GM18861 (cell line): ENCODE data around the gene YEATS2.
"Not testable (repeated sequence)": the region's sequence is repeated elsewhere in the genome, so short reads cannot be mapped to it uniquely, and the experiment has no call there.

Source experiments
- ATAC-seq: cut with Tn5 transposase; IDR thresholded peaks from one replicate; pipeline ENCODE4 v1.9.1; 2021; ENCODE audit not compliant: unreplicated experiment

Gene YEATS2

DNA sequence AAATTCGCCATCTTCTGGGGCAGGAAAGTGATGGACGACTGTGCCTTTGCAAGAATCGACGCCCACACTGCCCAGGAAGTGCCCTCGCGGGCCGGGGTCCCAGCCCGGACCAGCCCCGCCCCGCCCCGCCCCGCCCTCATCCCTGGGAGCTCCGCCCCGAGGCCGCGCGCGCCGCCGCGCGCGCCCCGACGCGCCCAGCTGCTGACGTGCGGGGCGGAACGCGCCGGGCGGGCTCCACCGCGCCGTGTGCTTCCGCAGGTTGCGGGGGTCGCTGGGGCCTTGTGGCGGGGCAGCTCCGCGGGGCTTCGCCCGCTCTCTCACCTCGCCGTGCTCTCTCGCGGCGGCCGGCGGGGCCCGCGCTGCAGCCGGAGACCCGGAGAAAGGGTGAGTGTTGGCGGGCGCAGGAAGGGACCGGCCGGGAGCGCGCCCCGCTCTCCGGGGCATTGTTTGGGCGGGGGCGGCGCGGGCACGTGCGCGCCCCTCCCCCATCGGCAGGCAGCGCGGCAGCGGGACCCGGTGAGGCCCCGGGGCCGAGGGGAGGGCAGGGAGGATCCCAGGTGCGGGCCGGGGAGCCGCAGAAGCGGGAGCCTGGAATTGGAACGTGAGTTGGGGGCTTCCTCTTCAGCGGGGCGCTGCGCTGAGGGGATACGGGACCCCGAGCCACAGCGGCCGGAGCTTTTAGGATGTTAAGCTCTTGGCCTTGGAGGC, at the start of gene YEATS2:
Gene YEATS2, plus strand, starts transcription at position 188 of the 708 bp plus-strand sequence. CDS start 17,366 bp downstream, outside the sequence.
- peak; percentile 55 for ATAC-seq

DNA sequence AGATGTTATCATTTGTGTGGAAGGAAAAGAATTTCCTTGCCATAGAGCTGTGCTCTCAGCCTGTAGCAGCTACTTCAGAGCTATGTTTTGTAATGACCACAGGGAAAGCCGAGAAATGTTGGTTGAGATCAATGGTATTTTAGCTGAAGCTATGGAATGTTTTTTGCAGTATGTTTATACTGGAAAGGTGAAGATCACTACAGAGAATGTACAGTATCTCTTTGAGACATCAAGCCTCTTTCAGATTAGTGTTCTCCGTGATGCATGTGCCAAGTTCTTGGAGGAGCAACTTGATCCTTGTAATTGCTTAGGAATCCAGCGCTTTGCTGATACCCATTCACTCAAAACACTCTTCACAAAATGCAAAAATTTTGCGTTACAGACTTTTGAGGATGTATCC, 47.0 kb upstream of the YEATS2 start:
- no peak for ATAC-seq

DNA sequence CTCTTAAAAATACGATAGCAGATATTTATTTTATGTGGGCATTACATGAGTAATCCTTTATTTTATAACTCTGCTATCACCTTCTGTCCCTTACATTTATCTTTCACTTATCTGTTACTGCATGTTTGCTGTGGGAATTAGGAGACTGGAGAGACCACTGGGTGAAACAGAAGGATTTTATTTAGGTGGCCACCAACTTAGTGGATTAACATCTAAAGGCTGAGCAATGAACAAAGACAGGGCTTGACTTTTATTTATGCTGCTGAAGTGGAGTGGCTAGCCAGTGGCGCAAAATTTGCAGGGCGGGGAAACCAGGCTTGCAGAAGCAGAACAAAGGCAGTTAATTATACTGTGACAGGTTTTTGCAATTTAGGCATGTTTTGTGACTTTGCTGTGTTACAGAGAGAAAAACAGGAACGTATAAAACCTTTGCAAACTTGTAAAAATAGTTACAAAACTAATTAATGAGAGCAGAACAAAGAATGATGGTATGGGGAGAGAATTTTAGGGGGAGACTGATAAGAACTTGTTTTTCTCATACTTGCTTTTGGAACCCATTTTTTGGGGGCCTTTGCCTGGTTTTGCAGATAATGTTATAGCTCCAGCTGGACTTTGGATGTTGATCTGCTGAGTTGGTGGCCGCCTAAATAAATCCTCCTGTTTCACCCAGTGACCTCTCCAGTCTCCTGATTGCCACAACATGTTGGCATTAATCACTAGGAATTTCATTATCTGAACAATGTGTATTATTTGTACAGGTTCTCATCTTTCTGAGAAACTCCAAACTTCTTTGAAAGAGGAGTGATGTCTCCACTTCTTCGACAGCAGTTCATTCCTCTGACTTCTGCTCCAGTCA, 44.2 kb upstream of the YEATS2 start:
- no peak for ATAC-seq

DNA sequence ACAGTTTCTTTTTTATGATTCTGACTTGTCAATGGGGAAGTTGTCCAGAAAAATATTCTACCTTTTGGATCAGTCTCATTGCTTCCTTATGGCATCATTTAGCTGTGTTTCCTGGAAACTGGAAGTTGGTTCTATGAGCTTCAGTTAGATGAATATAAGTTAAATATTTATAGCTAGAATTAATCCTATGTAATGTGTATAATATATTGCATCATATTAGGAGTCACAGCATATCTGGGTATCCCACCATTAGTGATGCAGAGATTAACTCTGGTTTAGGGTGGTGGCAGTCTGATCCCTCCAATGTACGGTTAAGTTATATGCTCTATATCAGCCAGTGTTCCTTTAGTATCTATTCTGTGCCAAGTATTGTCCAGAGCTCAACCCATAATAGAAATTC, 42.9 kb upstream of the YEATS2 start:
- ATAC-seq, result no peak

DNA sequence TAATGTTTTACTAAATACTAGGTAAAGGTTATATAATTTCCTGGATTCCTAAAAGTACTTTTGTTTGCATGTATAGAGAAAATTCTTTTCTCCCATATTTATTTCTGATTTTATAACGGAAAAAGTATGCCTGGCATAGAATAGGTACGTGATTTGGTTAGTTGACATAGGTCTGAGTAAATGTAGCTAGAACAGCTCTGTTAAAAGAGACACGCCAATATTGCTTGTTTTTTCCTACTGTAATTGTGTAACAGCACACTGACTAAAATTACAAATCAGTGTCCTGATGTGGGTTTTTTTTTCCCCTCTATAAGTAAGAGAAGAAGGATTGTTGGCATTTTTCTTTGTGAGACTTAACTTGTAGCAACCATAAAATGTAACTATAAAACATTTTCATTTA, 35.5 kb upstream of the YEATS2 start:
- no peak for ATAC-seq

- no peak for ATAC-seq
These were observed 32.6 kb upstream of the YEATS2 start for GRCh38 chr3:183664913-183665381.

DNA sequence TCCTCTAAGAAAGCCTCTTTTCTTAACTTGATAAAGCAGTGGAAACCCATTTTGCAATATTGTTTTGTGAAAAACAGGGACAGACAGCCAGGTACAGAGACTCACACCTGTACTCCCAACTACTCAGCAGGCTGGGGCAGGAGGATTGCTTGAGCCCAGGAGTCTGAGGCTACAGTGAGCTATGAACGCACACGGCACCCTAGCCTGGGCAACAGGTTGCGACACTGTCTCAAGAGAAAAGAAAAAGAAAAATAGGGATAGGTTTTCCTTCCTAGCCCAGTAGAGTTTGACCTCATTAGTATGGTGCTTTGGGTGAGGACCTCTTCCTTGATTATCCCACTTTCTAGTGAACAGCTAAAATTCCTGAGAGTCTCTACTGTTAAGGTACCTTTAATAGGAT, 17.5 kb upstream of the YEATS2 start:
- ATAC-seq, result no peak

- ATAC-seq, result no peak
These were observed 9.9 kb upstream of the YEATS2 start for GRCh38 chr3:183687705-183688104.

- ATAC-seq, result no peak
These were observed 8.7 kb upstream of the YEATS2 start for GRCh38 chr3:183688874-183689273.

DNA sequence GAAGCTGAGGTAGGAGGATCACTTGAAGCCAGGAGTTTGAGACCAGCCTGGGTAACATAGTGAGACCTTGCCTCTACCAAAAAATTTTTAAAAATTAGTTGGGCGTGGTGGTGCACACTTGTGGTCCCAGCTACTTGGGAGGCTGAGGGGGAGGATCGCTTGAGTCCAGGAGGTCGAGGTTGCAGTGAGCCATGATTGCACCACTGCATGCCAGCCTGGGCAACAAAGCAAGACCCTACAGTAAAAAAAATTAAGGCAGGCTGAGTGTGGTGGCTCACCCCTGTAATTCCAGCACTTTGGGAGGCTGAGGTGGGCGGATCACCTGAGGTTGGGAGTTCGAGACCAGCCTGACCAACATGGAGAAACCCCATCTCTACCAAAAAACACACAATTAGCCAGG, 8.0 kb upstream of the YEATS2 start:
- ATAC-seq, result not testable (repeated sequence)

- ATAC-seq, result no peak
These were observed 7.1 kb upstream of the YEATS2 start for GRCh38 chr3:183690402-183690995.

DNA sequence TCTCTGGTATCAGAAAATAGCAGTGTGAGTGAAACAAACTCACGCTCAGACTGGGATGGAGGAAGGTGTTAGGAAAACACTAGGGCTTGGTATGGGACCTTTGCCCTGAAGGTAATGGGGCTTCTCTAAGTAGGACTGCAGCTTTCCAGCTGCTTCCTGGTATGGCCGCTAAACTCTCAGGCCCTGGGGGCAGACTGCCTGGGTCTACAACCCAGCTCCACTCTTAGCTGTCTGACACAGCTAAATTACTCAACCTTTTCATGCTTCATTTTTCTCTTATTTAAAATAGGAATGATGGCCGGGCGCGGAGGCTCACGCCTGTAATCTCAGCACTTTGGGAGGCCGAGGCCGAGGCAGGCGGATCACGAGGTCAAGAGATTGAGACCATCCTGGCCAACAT, 5.2 kb upstream of the YEATS2 start:
- ATAC-seq, result no peak

DNA sequence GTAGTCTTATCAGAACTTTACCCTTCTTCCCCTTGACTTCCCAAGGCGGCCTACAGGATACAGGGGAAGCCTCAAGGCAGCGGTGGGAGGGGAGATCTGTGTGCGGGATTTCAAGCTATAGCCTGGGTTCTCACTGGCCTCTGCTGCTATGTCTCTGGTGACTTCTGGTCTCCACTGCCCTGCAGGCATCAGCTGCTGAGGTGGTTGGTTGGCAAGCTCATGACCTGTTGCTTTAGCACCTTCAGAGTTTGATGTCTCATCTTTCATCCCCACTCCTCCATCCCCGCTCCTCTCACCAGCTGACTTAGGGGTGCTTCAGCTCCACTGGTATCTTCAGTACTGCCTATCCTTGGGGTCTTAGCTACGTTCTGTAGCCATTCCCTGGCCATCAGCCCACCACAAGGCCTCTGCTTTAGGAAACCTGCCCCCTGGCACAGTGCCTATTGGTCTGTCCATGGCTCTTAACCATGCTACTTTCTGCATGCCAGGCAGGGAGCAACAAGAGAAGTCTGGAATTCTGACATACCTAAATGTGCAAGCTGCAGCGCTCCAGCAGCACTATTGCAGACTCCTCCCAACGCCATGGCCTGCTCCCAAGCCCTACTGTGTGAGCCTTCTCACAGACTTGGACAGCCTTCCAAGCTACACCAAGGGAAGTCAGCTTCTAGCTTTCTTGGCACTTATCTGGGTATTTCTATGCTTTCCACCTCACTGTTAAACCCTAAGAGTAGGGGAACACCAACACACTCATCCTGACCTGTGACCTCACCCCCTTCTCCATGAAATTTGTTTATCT, 1.8 kb upstream of the YEATS2 start:
- ATAC-seq, result no peak

- ATAC-seq, result no peak
These were observed 431 bp upstream of the YEATS2 start for GRCh38 chr3:183697123-183697609.

GRCh38 chr3:183698318-183698751, 738 bp downstream of the YEATS2 start:
- peak; percentile 11 for ATAC-seq

DNA sequence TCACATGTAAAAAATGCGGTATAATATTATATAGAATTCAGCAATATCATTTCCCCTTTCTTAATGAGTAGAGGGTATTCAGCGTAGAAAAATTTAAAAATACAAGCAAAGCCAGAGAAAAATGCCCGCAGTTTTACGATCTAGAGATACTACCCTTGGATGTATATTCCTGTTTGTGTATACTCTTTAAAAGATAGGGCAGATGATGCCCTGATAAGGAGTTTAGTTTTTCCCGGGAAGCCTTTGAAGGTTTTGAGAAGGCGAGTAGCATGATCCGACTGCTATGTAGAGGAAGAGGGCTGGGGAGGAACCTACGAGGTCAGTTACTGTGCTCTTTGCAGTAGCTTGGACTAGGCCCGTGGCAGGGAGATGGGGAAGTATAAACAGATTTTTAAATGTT, 1.2 kb downstream of the YEATS2 start:
- ATAC-seq, result no peak

DNA sequence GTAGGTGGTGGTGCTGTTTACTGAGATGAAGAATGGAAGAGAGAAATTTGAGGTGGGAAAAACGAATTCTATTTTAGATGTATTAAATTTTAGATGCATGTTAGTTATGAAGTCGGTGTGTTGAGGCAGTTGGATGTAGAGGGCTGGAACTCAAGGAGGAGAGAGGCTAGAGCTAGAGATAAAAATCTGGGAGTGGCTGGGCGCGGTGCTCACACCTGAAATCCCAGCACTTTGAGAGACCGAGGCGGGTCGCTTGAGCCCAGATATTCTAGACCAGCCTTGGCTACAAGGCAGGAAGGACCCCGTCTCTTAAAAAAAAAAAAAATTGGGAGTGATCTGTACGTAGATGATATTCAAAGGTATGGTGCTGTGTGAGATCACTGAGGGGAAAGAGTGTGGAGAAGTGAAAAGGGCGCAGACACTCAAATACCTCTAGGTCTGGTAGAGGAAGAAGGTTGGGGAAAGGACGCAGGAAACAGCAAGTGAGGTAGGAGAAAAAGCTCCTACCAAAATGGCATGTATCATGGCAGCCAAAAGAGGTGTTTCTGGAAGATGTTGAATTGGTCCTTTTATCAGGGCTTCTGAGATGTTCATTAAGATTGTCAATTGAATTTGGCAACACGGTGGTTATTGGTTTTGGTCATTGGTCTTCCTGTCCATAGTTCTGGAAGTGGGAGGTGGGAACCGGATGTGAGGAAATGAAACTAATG, 1.8 kb downstream of the YEATS2 start:
- no peak for ATAC-seq

DNA sequence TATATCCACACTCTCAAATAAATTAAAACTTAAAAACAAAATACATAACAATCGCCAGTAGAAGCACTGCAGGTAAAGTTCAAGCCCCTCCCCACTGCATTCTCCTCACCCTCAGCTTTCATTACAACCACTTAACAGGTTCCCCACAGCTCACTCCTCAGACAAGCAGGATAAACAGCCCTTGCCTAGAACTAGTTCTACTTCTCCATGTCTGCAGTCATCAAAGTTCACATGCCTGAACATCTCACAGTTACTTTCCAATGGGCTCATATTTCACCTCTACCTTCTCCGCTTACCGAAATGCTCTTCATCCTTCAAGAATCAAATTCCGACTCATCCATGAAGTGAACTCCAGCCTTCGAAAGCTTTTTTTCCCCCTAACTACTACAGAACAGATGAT, 4.1 kb downstream of the YEATS2 start:
- ATAC-seq, result no peak

- not testable (repeated sequence) for ATAC-seq
These were observed 6.3 kb downstream of the YEATS2 start for GRCh38 chr3:183703892-183704291.

DNA sequence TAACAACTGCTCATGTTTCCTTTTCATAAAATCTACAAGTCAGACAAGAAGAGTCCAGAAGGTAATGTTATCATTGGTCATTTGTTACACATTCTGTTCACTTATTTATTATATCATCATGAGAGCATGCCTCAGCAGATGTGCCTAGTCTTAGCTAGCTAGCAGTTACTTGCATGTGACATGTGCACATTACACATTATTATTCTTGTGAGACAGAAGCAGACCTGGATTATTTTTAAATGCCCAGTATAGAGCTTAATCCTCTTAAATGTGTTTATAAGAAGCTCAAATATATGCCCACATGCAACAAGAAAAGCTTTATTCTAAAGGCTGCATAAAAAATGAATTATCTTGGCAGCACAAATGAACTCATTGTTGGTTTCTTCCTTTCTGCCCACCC, 12.6 kb downstream of the YEATS2 start:
- ATAC-seq, result no peak
